GM19397 (cell line): ENCODE data around the gene SLC16A3.
A peak's percentile ranks its signal among the peaks of the same experiment; 100 is the strongest.
"Not testable (repeated sequence)": the region's sequence is repeated elsewhere in the genome, so short reads cannot be mapped to it uniquely, and the experiment has no call there.

Experiments used
- ATAC-seq: cut with Tn5 transposase; IDR thresholded peaks from one replicate; pipeline ENCODE4 v1.9.1; 2021; ENCODE audit warnings: mild to moderate bottlenecking, moderate library complexity; ENCODE audit not compliant: unreplicated experiment

SLC16A3 gene

GRCh38 chr17:82203920-82204319 lies 24.9 kb upstream of the SLC16A3 start:
- ATAC-seq: no peak

DNA sequence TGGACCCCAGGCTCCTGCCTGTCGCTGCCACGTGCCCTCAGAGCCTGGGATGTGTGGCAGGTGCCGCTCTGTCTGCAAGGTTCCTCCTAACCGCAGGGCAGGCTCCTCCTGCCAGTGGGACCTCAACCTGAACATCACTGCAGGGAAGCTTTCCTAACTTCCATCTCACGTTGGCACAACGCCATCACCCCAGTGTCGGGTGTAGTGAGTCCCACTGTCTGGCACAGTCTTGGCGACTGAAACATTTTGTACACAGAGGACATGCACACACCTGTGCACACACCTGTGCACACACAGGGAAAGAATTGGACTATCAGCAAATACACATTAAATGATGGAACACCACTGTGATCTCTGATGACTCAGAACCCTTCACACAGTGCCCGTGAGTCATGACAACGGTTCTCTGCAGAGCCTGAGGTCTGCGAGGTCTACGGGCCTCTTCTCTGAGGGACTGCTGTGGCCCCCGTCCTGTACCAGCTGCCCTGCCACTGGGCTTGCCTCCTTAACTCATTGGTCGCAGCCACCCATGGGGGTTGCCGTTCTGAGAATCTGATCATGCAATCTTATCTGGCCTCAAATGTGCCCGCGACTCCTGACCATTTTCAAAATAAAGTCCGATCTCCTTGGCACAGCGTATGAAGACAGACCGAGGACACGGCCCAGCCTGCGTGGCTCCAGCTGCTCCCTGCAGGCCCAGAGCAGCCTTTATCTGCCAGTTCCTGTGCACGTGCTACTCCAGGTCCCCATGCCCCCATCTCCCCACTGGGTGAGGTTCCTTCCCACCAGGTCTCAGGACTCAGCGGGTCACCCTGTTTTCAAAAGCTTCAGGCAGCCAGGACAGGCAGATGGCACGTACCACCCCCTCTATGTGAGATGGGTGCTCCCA lies 23.8 kb upstream of the SLC16A3 start:
- no peak for ATAC-seq

GRCh38 chr17:82205720-82206508 lies 22.9 kb upstream of the SLC16A3 start:
- peak; percentile 69 for ATAC-seq

DNA sequence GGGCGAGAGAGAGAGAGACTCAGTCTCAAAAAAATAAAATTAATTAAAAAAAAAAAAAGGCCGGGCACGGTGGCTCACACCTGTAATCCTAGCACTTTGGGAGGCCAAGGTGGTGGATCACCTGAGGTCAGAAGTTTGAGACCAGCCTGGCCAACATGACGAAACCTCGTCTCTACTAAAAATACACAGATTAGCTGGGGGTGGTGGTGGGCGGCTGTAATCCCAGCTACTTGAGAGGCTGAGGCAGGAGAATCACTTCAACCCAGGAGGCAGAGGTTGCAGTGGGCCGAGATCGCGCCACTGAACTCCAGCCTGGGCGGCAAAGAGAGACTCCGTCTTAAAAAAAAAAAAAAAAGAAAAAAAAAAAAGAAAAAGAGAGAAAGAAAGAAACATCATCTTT lies 18.2 kb upstream of the SLC16A3 start:
- not testable (repeated sequence) for ATAC-seq

DNA sequence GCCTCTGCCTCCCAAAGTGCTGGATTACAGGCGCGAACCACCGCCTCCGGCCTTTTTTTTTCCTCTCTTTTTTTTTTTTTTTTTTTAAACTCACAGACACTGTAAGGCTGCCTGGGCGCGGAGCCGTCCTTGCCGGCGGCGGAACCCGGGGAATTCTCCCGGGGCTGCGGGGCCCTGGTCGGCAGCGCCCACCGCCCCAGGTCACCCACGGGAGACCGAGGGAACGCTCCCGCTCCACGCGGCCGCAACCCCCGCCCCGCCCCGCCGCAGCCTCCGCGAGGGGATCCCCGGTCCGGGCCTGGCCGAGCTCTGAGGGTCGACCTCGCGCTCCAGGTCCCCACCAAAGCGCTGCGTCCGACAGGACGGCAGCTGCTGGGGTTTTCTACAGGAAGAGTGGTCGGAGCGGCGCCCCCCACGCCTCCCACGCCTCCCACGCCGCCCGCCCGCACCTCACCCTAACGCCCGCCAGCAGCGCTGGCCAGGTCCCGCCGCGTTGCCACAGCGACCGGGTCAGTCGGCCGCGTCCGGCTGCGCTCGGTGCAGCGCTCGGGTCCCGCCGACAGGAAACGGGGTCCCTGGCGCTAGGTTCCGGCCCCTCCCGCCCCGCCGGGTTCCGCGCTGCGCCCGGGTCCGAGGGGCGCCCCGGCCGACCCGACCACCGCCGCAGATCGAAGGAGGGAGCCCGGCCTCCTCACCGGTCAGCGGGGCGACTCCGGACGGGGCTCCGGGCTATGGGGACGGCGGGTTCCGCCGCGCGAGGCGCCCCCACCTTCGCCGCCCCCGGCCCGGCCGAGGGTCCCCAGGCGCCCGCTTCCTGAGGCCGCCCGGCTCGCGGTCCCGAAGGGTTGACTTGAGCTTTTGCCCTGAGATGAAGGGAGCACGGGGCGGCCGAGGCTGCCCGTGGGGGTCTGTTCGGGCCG lies 16.3 kb upstream of the SLC16A3 start, which contains the start of gene CCDC57:
Gene CCDC57, minus strand, starts transcription at position 512 of the 920 bp plus-strand sequence. CDS start 10,898 bp downstream, outside the sequence.
- ATAC-seq: peak; percentile 75

- peak; percentile 6 for ATAC-seq
These were observed 15.4 kb upstream of the SLC16A3 start for GRCh38 chr17:82213251-82214011.

GRCh38 chr17:82214012-82214628 lies 14.7 kb upstream of the SLC16A3 start:
- ATAC-seq: no peak

DNA sequence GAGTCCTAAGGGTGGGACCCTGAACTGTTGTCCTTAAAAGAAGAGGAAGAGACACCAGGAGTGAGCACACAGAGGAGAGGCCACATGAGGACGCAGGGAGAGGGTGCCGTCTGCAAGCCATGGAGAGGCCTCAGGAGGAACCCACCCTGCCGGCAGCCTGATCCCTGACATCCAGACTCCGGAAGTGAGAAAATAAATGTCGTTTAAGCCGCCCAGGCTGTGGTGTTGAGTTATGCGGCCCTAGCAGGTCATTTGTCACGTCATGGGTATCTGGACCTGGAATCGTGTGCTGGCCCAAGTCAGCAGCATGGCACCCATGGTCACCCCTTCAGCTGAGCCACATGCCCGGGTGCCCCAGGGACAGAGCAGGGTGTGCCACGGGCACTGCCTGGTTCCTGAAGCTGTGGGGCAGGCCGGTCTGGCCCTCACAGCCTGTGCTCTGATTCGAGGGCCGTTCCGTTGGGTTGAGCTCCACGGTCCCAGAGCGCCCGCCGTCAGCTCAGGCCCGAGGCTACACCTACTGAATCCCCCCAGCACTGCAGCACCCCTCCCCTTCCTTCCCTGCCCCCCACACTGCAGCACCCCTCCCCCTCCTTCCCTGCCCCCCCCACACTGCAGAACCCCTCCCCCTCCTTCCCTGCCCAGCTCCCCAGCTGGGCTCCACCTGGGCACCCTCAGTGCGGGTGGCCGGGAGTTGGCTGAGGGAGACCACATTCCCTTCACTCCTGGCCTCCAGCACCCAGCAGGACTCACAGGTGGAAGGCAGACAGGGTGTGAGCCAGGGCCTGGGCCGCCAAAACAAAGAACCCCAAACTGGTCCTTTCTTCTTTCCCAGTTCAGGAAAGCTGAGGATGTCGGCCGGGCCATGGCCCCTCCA lies 13.5 kb upstream of the SLC16A3 start:
- ATAC-seq: no peak

GRCh38 chr17:82215972-82216300 lies 12.9 kb upstream of the SLC16A3 start:
- no peak for ATAC-seq

DNA sequence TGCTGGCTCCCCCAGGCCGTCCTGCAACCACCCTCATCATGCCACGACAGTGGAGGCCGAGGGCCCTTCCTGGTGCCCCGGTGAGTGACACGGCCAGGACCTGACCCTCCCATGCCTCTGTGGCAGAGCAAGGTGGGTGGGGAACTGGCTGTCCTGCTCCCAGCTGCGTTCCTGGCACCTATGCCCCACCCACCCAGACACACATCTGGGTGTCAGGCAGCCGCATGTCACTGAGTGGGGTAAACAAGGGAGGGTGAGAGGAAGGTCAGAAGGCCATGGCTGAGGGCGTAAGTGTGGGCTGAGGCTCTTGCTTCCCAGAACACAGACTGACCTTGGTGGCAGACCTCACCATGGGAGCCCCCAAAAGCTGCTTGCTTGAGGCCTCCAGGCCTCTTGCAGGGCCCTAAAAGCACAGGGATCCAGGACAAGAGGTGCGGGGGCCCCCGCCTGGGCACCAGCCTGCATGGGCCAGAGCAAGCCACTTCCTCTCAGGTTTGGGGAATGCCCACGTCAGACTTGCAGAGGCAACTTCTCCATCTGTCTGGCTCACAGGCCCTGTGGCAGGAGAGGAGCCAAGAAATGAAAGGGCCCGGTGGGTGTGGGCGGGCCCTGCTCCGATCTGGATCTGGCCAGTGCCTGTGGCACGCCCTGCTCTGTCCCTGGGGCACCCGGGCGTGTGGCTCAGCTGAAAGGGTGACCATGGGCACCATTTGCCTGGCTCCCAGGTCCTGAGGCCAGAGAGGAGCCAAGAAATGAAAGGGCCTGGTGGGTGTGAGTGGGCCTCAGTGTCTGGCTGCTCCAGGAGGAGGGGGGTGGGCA lies 12.3 kb upstream of the SLC16A3 start:
- no peak for ATAC-seq

- ATAC-seq: no peak
These were observed 11.7 kb upstream of the SLC16A3 start for GRCh38 chr17:82217120-82217529.

DNA sequence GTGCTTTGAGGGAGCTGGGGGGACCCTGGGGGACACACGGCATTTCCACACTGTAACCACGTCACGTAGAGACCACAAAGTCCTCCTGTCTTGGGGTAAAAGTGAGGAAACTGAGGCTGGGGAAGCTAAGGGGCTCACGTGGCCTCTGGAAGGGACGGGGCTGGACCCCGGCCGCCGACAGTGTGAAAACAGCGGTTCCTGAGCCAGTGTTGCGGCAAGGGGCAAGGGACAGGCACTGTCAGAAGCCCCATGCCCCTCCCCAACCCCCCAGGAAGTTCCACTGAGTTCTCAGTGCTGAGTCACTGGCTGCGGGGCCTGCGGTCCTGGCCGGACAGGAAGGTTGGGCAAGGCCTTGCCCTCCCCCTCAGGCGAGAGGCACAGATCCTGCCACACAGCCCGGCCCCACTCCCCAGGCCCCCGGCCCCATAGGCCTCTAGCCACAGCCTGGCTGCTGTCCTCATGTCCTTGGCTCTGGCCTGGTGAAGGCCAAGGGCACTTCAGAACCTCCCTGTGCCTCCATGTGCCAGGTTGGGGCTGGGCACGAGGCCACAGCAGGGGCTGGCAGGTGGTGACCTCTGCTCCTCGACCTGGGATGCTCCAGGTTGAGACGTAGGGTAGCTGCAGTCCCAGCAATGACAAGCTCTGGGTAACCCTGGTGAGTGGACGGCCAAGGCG lies 11.2 kb upstream of the SLC16A3 start:
- ATAC-seq: no peak

- ATAC-seq: no peak
These were observed 10.3 kb upstream of the SLC16A3 start for GRCh38 chr17:82218349-82219075.

GRCh38 chr17:82219083-82219482 lies 9.8 kb upstream of the SLC16A3 start:
- no peak for ATAC-seq

GRCh38 chr17:82219753-82220709 lies 8.8 kb upstream of the SLC16A3 start:
- no peak for ATAC-seq
